ENCODE measurements around the gene MS4A8.
"Not testable (repeated sequence)": the region's sequence is repeated elsewhere in the genome, so short reads cannot be mapped to it uniquely, and the experiment has no call there.

Gene MS4A8

GRCh38 chr11:60754887-60755286 is 55.5 kb downstream of the MS4A8 start:
- H3K4me3 ChIP-seq (ENCODE audit: low read length), result no peak overlapping the region
- no peak for DNase-seq (ENCODE audit: low read depth)
- no peak for TF ChIP-seq CTCF (conservative IDR thresholded peaks at IDR 0.05; ENCODE audit: low read depth, low read length)

GRCh38 chr11:60756307-60757032 is 57.1 kb downstream of the MS4A8 start, which contains the start of gene MS4A15:
TSS of gene MS4A15 (plus strand) at chr11:60756867. CDS start at chr11:60763734, 6,867 bp downstream.
- no peak within 1 kb of the TSS for H3K4me3 ChIP-seq (ENCODE audit: low read length)
- DNase-seq (ENCODE audit: low read depth), result peak; percentile 9
- peak; percentile 52 for TF ChIP-seq CTCF (conservative IDR thresholded peaks at IDR 0.05; ENCODE audit: low read depth, low read length)

GRCh38 chr11:60757231-60757800 is 57.9 kb downstream of the MS4A8 start:
- no peak for DNase-seq (ENCODE audit: low read depth)
- TF ChIP-seq CTCF (conservative IDR thresholded peaks at IDR 0.05; ENCODE audit: low read depth, low read length), result no peak
- H3K4me3 ChIP-seq (ENCODE audit: low read length), result no peak overlapping the region

- not testable (repeated sequence) for DNase-seq (ENCODE audit: low read depth); H3K4me3 ChIP-seq (ENCODE audit: low read length)
Measured at GRCh38 chr11:60758671-60759070, 59.3 kb downstream of the MS4A8 start.

- not testable (repeated sequence) for H3K4me3 ChIP-seq (ENCODE audit: low read length)
Measured at GRCh38 chr11:60759438-60760225, 60.2 kb downstream of the MS4A8 start.

GRCh38 chr11:60761436-60762190 is 62.2 kb downstream of the MS4A8 start:
- H3K4me3 ChIP-seq (ENCODE audit: low read length), result no peak overlapping the region
- DNase-seq (ENCODE audit: low read depth), result no peak
- TF ChIP-seq CTCF (conservative IDR thresholded peaks at IDR 0.05; ENCODE audit: low read depth, low read length), result no peak

More at GRCh38 chr11:60759438-60760225, 60.2 kb downstream of the MS4A8 start:
- not testable (repeated sequence) for DNase-seq (ENCODE audit: low read depth)

GRCh38 chr11:60762851-60763691 is 63.7 kb downstream of the MS4A8 start:
- TF ChIP-seq CTCF (conservative IDR thresholded peaks at IDR 0.05; ENCODE audit: low read depth, low read length), result peak; percentile 35
- H3K4me3 ChIP-seq (ENCODE audit: low read length), result no peak overlapping the region
- no peak for DNase-seq (ENCODE audit: low read depth)
